Ascending aorta (tissue), 2 donors: Measurements from ENCODE around the gene TPM2. TPM values are rescaled to one million over a fixed set of nuclear protein-coding genes. Genes with fewer than 3 reads are reported as not detected.

Experiments
- DNase-seq, 2 donors: peaks; one replicate each; pipeline ENCODE4 v3.0.0-alpha.2; 2019; ENCODE audit warnings: low spot score in 2 of 2
- H3K27ac ChIP-seq, 2 donors: fragments of 200-600 bp; sonication (generic); one replicate each; pipeline ENCODE4 v1.5.1; 2016 to 2017; ENCODE audit warnings: mild to moderate bottlenecking in 1 of 2
- H3K27me3 ChIP-seq: fragments of 200-600 bp; sonication (generic); one replicate; pipeline ENCODE4 v1.5.1; 2017
- H3K36me3 ChIP-seq, 2 donors: fragments of 200-600 bp; sonication (generic); one replicate each; pipeline ENCODE4 v1.5.1; 2016
- H3K4me1 ChIP-seq, 2 donors: fragments of 200-600 bp; sonication (generic); one replicate each; pipeline ENCODE4 v1.5.1; 2016 to 2017; ENCODE audit warnings: mild to moderate bottlenecking in 1 of 2
- H3K4me3 ChIP-seq, 2 donors: fragments of 200-600 bp; sonication (generic); one replicate each; pipeline ENCODE4 v1.5.1; 2016 to 2017; ENCODE audit warnings: mild to moderate bottlenecking in 1 of 2
- H3K9me3 ChIP-seq, 2 donors: fragments of 200-600 bp; sonication (generic); one replicate each; pipeline ENCODE4 v1.5.1; 2016
- intact Hi-C: fragments of 100-400 bp; cut with DNase I; formaldehyde crosslinking; loops from one replicate; pipeline ENCODE4 v1.15.1; 2023
- total RNA-seq: library from RNA; depleted of rRNA; stranded (reverse); fragments of >200 nt; gene quantifications from one replicate; pipeline ENCODE4 v1.1.0, GENCODE V29; 2016
- TF ChIP-seq, protein P1 (sequence below), 3 experiments: fragments of 200-600 bp in 2 of 3; fragments of 450-650 bp in 1 of 3; sonication (generic) in 2 of 3; IDR thresholded peaks; one replicate each; pipeline ENCODE4 v1.5.1; 2016 to 2019; ENCODE audit warnings: antibody characterized with exemption in 3 of 3, mild to moderate bottlenecking in 1 of 3, moderate library complexity in 1 of 3

Gene TPM2
- total RNA-seq, 1 donor from 2014 or later, result 1,923 TPM

DNA sequence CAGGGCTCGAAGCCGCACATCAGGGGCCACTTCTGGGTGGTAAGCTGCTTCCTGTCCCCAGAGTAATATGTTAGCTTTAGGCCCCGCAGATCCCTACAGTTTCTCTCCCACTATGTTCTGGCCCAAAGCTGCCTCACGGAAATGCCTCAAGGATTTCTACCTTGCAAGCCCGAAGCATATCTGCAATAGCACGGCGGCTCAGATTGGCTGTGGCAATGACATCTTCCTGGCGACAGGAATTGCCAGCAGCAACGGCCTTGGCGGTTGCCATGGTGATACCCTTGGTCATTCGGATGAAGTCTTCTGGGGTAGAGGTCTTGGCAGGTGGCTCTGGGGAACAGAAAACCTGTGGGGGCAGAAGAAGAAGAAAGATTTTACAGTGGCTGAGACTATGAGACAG is 10.3 kb upstream of the TPM2 start:
- DNase-seq, result no peak
- Histone ChIP-seq H3K27ac (peak overlapping the region; percentile 93 to 97), H3K4me3 (no peak overlapping the region), H3K27me3 (no peaks in the 10 kb centered on the region), H3K4me1 (peaks cover 3 to 30% of the 10 kb centered on the region in 2 donors), H3K9me3 (no peaks in the 10 kb centered on the region), H3K36me3 (peaks cover 86 to 93% of the 10 kb centered on the region in 2 donors)
- TF ChIP-seq, protein P1, sequence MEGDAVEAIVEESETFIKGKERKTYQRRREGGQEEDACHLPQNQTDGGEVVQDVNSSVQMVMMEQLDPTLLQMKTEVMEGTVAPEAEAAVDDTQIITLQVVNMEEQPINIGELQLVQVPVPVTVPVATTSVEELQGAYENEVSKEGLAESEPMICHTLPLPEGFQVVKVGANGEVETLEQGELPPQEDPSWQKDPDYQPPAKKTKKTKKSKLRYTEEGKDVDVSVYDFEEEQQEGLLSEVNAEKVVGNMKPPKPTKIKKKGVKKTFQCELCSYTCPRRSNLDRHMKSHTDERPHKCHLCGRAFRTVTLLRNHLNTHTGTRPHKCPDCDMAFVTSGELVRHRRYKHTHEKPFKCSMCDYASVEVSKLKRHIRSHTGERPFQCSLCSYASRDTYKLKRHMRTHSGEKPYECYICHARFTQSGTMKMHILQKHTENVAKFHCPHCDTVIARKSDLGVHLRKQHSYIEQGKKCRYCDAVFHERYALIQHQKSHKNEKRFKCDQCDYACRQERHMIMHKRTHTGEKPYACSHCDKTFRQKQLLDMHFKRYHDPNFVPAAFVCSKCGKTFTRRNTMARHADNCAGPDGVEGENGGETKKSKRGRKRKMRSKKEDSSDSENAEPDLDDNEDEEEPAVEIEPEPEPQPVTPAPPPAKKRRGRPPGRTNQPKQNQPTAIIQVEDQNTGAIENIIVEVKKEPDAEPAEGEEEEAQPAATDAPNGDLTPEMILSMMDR (IDR thresholded peaks at IDR 0.05), result no peak
- intact Hi-C loops, result no loop called here

DNA sequence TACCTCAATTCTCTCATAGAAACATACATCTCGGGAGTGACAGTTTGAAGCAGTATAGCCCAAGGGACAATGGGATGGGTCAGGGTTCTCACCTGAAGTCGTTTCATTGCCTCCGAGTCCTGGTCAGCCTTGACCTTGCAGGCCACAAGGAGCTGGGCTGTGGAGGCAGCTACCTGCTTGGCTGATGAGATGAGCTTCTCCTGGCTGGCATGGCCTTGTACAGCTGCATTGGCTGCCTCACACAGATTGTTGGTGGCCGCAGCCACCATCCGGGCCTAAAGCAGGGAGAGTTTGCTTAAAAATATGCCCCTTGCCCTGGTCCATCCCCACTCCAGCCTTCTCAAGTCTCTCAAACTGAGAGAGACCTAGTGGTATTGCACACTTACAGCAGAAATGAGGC is 8.5 kb upstream of the TPM2 start:
- intact Hi-C loops, result loop anchor here (5.0 to 10.0 kb wide), 2 partner anchors 136 to 203 kb away; partner anchors contain the start of gene RUSC2
- no peaks in the 10 kb centered on the region for H3K9me3 ChIP-seq
- no peaks in the 10 kb centered on the region for H3K27me3 ChIP-seq
- TF ChIP-seq, protein P1 (IDR thresholded peaks at IDR 0.05), result no peak
- peak overlapping the region; percentile 93 to 97 for H3K27ac ChIP-seq
- H3K4me1 ChIP-seq, result peaks cover 3 to 44% of the 10 kb centered on the region in 2 donors
- H3K36me3 ChIP-seq, result peaks cover 68 to 75% of the 10 kb centered on the region in 2 donors
- no peak for DNase-seq
- H3K4me3 ChIP-seq, result no peak overlapping the region

DNA sequence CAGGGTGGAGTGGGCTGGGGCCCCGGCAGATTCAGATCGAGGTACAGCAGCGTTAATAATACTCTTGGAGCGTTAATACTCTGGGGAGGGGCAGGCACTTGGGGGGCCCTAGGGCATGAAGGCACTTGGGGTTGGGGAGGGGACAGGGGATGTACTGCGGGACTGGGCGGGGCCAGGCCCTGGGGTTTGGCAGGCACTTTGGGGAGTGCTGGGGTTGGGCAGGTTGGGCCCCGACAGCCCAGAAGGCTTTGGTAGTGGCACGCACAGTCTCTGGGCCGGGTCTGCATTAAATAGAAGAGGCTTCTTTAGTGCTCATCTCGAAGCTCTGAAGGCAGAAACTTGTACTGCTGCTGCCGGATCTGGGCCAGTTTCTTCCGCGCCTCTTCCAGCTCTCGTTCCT is 7.8 kb upstream of the TPM2 start:
- H3K36me3 ChIP-seq, result peaks cover 61 to 68% of the 10 kb centered on the region in 2 donors
- peaks cover 3 to 45% of the 10 kb centered on the region in 2 donors for H3K4me1 ChIP-seq
- intact Hi-C loops, result loop anchor here (1.0 to 10.0 kb wide), 3 partner anchors 29 to 203 kb away; partner anchors contain the start of gene RUSC2
- no peaks in the 10 kb centered on the region for H3K9me3 ChIP-seq
- TF ChIP-seq, protein P1 (IDR thresholded peaks at IDR 0.05), result no peak
- no peaks in the 10 kb centered on the region for H3K27me3 ChIP-seq
- no peak overlapping the region for H3K4me3 ChIP-seq
- peak overlapping the region; percentile 93 to 97 for H3K27ac ChIP-seq
- DNase-seq, result no peak

DNA sequence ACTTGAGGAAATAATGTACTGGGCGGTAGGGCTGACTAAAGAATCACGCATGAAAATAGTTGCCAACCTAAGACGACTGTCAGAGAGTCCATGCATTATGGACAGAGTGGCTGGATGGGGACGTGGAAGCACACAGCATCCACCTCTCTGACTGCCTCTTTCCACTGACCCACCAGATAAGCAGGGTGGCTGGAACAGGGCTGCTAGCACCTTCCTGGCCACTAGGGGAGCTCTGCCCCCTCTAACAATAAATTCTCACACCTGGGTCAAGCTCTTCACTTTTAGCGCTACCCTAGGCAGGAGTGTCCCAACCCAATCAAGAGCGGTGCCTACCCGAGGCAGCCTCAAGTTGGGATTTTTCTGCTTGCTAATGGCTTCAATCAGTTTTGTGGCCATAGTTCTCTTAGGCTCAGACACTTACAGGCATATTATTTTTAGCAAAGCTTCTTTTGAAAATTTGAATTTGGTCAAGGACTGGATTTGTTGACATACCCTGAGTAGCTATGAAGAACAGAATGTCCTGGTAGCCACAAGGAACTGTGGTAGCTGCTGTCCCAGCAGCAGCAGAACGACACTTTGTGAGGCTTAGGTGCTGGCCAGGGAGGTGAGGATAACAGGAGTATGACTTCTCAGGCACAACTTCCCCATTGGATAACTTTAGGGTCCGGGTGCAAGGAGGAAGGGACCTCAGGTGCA is 6.9 kb upstream of the TPM2 start:
- DNase-seq, result peak in 1 of 2 donors; percentile 82
- no peak overlapping the region for H3K4me3 ChIP-seq
- intact Hi-C loops, result loop anchor here (1.0 to 10.0 kb wide), 3 partner anchors 30 to 202 kb away; partner anchors contain the start of gene RUSC2
- TF ChIP-seq, protein P1 (IDR thresholded peaks at IDR 0.05), result peak; percentile 79 to 87 (median 87)
- H3K36me3 ChIP-seq, result peaks cover 53 to 59% of the 10 kb centered on the region in 2 donors
- H3K4me1 ChIP-seq, result peaks cover 3 to 48% of the 10 kb centered on the region in 2 donors
- H3K27me3 ChIP-seq, result no peaks in the 10 kb centered on the region
- H3K27ac ChIP-seq, result peak overlapping the region; percentile 93 to 97
- no peaks in the 10 kb centered on the region for H3K9me3 ChIP-seq

DNA sequence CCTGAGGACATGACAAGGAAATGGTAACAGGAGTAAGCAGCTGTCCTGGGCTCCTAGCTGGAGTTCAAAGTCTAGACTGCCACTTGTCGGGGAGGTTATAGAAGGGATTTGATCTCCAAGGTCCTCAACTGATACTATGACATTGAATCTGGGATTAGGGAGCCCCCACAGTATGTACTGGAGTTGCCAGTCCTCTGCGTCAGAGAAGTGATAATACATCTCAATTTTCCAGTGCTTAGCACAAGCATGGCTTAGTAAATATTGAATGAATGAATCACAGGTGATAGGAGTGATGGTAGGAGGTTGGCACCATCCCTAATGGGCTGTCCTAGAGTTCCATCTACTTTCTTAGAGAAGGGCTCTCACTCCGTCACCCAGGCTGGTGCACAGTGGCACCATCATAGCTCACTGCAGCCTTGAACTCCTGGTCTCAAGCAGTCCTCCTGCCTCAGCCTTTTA is 6.2 kb upstream of the TPM2 start:
- Histone ChIP-seq H3K9me3 (no peaks in the 10 kb centered on the region), H3K36me3 (peaks cover 46 to 52% of the 10 kb centered on the region in 2 donors), H3K27ac (peak overlapping the region; percentile 93 to 97), H3K27me3 (no peaks in the 10 kb centered on the region), H3K4me3 (no peak overlapping the region), H3K4me1 (peaks cover 3 to 48% of the 10 kb centered on the region in 2 donors)
- intact Hi-C loops, result loop anchor here (5.0 to 10.0 kb wide), 2 partner anchors 134 to 201 kb away; partner anchors contain the start of gene RUSC2
- no peak for DNase-seq
- TF ChIP-seq, protein P1 (IDR thresholded peaks at IDR 0.05), result no peak
